Transverse colon (tissue), 4 donors: Measurements from ENCODE around the gene STRN3.

ENCODE experiments used
- POLR2A ChIP-seq: fragments of 450-650 bp; IDR thresholded peaks from one replicate; pipeline ENCODE4 v1.6.1; 2016; ENCODE audit warnings: antibody characterized with exemption, mild to moderate bottlenecking, moderate library complexity
- POLR2AphosphoS5 ChIP-seq, 3 donors: sonication (generic); formaldehyde crosslinking; IDR thresholded peaks; one replicate each; pipeline ENCODE4 v1.6.1; 2016; ENCODE audit warnings: antibody characterized with exemption in 3 of 3
- TF ChIP-seq, protein P1 (sequence below), 5 experiments: fragments of 200-600 bp in 3 of 5; fragments of 450-650 bp in 2 of 5; sonication (generic) in 3 of 5; IDR thresholded peaks; 1 replicate in 2 of 5; 2 replicates in 3 of 5; pipeline ENCODE4 v1.5.1; 2016 to 2017; ENCODE audit warnings: antibody characterized with exemption in 5 of 5, inconsistent platforms in 3 of 5, mild to moderate bottlenecking in 2 of 5, moderate library complexity in 1 of 5

DNA sequence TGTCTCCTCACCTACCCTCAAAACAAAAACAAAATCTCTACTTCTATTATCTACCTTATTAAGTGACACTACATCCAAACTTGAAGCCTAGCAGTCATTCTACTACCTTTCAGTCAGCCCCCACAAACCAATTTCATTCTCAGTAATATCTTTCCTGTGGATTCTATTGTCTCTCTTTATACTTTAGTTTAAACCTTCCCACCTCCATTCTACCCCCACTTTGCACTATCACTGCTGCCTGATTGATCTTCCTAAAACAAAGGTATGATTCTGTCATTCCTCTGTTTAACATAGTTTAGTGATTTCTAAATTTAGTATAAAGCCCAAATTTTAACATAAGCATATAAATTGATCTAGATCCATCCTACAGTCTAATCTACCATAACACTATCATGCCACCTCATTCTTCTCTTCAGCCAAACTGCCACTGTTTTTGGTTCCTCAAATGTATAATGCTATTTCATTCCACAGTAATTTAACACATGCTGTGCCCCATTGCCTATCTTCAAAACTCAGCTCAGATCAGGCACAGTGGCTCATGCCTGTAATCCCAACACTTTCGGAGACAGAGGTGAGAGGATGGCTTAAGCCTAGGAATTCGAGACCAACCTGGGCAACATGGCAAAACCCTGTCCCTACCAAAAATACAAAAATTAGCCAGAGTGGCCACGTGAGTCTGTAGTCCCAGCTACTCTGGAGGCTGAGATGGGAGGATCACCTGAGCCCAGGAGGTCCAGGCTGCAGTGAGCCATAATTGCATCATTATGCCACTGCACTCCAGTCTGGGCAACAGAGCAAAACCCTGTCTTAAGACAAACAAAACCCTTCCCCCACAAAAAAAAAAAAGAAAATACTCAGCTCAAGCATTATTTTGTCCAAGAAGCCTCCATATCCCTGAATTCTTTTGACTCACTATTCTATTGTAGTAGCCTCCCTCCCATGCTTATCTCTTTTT lies 3.1 kb upstream of the STRN3 start:
- TF ChIP-seq POLR2AphosphoS5 (IDR thresholded peaks at IDR 0.05) = no peak
- TF ChIP-seq, protein P1, sequence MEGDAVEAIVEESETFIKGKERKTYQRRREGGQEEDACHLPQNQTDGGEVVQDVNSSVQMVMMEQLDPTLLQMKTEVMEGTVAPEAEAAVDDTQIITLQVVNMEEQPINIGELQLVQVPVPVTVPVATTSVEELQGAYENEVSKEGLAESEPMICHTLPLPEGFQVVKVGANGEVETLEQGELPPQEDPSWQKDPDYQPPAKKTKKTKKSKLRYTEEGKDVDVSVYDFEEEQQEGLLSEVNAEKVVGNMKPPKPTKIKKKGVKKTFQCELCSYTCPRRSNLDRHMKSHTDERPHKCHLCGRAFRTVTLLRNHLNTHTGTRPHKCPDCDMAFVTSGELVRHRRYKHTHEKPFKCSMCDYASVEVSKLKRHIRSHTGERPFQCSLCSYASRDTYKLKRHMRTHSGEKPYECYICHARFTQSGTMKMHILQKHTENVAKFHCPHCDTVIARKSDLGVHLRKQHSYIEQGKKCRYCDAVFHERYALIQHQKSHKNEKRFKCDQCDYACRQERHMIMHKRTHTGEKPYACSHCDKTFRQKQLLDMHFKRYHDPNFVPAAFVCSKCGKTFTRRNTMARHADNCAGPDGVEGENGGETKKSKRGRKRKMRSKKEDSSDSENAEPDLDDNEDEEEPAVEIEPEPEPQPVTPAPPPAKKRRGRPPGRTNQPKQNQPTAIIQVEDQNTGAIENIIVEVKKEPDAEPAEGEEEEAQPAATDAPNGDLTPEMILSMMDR (IDR thresholded peaks at IDR 0.05) = no peak
- no peak for TF ChIP-seq POLR2A
